ENCODE measurements around the gene FKBP1A.

DNA sequence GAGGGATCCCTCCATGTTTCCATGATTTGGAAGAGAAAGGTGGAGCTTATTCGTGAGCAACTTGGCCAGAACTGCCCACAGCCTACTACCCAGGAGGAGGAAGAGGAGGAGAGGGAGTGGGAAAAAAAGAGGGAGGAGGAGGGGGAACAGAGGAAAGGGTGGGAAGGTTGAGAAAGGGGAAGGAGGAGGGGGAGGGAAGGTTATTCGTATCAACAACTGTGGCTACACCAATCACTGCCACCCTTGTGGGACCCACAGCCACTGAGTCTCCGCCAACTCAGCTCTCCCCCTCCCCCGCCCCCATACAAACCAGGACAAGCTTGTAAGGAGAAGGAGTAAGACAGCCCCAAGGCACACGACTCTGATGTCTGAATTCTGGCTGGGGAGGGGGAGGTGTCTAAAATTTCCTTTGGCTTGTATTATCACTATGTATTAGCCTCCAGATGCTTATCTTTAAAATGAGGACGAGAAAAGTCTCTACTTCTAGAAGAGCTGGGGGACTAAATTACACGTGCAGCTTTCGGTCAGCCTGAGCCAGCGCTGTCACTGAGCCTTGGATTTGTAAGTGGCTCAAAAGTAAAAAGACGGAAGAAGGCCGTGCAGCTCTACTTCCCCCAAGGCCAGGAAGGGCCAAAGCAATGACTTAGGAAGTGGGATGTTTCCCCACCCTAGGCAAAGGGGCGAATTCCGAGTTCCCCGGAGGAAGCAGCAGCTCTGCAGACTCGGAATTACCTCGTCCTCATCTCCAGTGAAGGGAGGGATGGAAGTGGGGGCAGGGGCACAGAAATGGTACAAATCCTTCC, 1.0 kb downstream of the FKBP1A start:
- TF ChIP-seq REST (IDR thresholded peaks at IDR 0.05; ENCODE audit: borderline replicate concordance): no peak
- TF ChIP-seq REST (CRISPR knock-in tag; IDR thresholded peaks at IDR 0.05; ENCODE audit: low read depth): no peak
- no peak for TF ChIP-seq CEBPB (tag; IDR thresholded peaks at IDR 0.05)
- no peak for TF ChIP-seq ELK3 (CRISPR knock-in tag; IDR thresholded peaks at IDR 0.05)
- no peak for TF ChIP-seq SIRT6 (IDR thresholded peaks at IDR 0.05; ENCODE audit: low read depth, low read length)
- no peak for TF ChIP-seq TAF1 (IDR thresholded peaks at IDR 0.05; ENCODE audit: control insufficient read depth, extremely low read depth, insufficient read depth, low read length, severe bottlenecking)
- TF ChIP-seq, protein P1, sequence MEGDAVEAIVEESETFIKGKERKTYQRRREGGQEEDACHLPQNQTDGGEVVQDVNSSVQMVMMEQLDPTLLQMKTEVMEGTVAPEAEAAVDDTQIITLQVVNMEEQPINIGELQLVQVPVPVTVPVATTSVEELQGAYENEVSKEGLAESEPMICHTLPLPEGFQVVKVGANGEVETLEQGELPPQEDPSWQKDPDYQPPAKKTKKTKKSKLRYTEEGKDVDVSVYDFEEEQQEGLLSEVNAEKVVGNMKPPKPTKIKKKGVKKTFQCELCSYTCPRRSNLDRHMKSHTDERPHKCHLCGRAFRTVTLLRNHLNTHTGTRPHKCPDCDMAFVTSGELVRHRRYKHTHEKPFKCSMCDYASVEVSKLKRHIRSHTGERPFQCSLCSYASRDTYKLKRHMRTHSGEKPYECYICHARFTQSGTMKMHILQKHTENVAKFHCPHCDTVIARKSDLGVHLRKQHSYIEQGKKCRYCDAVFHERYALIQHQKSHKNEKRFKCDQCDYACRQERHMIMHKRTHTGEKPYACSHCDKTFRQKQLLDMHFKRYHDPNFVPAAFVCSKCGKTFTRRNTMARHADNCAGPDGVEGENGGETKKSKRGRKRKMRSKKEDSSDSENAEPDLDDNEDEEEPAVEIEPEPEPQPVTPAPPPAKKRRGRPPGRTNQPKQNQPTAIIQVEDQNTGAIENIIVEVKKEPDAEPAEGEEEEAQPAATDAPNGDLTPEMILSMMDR (IDR thresholded peaks at IDR 0.05 in 2 of 3, conservative IDR thresholded peaks at IDR 0.05 in 1 of 3; ENCODE audit: insufficient read depth in 2 of 3, low read depth in 1 of 3, low read length in 3 of 3): no peak
- no peak for TF ChIP-seq KLF16 (IDR thresholded peaks at IDR 0.05)
- TF ChIP-seq, protein P2, sequence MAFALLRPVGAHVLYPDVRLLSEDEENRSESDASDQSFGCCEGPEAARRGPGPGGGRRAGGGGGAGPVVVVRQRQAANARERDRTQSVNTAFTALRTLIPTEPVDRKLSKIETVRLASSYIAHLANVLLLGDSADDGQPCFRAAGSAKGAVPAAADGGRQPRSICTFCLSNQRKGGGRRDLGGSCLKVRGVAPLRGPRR (CRISPR knock-in tag; IDR thresholded peaks at IDR 0.05): no peak
- TF ChIP-seq ZNF146 (CRISPR knock-in tag; IDR thresholded peaks at IDR 0.05; ENCODE audit: unreplicated experiment): no peak

Measured in K562 (cell line).